Activated T-cell treated with anti-CD3 and anti-CD28 coated beads, Interleukin-2, amount 50 U/mL, for 48 hours (primary cell): ENCODE data around the gene ZNF587.
"Not testable (repeated sequence)": the region's sequence is repeated elsewhere in the genome, so short reads cannot be mapped to it uniquely, and the experiment has no call there.

Experiments
- DNase-seq, 2 experiments: peaks; one replicate each; pipeline ENCODE4 v3.0.0-alpha.2; 2020

Gene ZNF587

GRCh38 chr19:57823155-57823554 is 26.5 kb upstream of the ZNF587 start:
- not testable (repeated sequence) for DNase-seq

DNA sequence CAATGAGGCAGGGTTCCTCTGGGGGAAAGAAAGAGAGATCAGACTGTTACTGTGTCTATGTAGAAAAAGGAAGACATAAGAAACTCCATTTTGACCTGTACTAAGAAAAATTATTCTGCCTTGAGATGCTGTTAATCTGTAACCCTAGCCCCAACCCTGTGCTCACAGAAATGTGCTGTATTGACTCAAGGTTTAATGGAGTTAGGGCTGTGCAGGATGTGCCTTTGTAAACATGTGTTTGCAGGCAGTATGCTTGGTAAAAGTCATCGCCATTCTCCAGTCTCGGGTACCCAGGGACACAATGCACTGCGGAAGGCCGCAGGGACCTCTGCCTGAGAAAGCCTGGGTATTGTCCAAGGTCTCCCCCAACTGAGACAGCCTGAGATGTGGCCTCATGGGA is 26.1 kb upstream of the ZNF587 start:
- DNase-seq, result not testable (repeated sequence)

DNA sequence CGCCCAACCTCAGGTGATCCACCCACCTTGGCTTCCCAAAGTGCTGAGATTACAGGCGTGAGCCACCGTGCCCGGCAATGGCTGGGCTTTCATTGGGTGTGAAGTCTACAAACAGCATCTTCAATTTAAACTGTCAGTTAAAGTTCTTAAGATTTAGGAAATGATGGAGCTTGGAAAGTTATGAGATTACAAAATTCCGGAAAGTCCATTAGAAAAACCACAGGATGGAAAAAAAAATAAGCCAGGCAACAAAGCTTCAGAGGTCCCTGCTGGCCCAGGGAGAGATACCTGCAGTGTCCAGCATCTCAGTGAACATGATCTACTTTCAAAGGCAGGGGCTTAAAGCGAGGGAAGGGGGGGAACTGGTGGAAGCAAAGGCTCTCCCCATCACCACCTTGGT is 24.1 kb upstream of the ZNF587 start:
- DNase-seq, result no peak

DNA sequence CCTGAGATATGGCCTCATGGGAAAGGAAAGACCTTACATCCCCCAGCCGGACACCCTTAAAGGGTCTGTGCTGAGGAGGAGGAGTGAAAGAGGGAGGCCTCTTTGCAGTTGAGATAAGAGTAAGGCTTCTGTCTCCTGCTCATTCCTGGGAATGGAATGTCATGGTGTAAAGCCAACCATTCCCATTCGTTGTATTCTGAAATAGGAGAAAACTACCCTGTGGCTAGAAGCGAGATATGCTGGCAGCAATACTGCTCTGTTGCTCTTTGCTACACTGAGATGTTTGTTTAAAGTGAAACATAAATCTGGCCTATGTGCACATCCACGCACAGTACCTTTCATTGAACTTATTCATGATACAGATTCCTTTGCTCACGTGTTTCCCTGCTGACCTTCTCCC is 20.3 kb upstream of the ZNF587 start:
- DNase-seq, result no peak

DNA sequence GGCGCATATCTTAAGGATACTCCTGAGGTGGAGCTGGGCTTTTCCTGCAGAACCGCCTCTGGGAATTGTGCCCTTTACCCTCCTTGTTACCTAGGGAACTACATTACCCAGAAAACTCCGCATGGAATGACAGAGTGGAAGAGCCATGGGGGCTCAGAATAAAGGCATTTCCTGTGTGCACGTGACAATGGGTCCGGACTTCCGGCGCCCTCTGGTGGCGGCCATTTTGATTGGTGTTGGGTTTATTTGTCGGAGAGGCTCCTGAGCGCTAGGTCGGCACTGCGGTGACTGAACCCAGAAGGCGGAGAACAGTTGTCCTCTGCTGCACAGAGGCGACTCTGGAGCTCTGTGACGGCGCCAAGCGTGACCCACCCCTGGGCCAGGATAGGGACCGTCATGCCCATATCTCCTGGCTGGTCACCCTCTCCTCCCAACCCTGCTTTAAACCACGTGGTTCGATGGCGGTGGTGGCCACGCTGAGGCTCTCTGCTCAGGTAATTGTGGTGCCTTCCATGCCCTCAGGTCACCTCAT is 19.5 kb upstream of the ZNF587 start, which contains the start of gene ZNF587B:
Gene ZNF587B, plus strand, starts transcription at position 229 of the 532 bp plus-strand sequence. Its CDS starts 230 bp downstream, at position 459.
- peak; percentile 55 to 62 for DNase-seq

DNA sequence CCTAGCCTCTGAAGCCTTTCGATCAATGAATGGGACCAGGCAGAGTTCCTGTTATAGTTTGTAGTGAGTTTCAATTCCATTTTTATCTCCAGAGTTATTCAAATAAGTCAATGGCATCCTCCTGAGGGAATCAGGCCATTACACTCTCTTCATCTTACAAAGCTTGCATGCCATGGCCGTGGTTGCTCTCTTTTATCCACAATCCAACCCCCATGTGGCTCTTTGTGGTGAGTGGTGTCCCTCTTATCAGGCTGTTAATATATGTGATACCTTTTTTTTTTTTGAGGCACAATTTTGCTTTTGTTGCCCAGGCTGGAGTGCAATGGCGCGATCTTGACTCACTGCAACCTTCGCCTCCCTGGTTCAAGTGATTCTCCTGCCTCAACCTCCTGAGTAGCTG is 12.7 kb upstream of the ZNF587 start:
- DNase-seq, result not testable (repeated sequence)

- not testable (repeated sequence) for DNase-seq
Observed at GRCh38 chr19:57838622-57839191, 11.0 kb upstream of the ZNF587 start.

- no peak for DNase-seq
Observed at GRCh38 chr19:57841122-57841763, 8.4 kb upstream of the ZNF587 start.

- DNase-seq, result not testable (repeated sequence)
Observed at GRCh38 chr19:57847164-57847563, 2.5 kb upstream of the ZNF587 start.

GRCh38 chr19:57849162-57849665 is 445 bp upstream of the ZNF587 start:
- DNase-seq, result not testable (repeated sequence)

- peak; percentile 27 to 28 for DNase-seq
Observed at GRCh38 chr19:57850553-57851017, 926 bp downstream of the ZNF587 start.

DNA sequence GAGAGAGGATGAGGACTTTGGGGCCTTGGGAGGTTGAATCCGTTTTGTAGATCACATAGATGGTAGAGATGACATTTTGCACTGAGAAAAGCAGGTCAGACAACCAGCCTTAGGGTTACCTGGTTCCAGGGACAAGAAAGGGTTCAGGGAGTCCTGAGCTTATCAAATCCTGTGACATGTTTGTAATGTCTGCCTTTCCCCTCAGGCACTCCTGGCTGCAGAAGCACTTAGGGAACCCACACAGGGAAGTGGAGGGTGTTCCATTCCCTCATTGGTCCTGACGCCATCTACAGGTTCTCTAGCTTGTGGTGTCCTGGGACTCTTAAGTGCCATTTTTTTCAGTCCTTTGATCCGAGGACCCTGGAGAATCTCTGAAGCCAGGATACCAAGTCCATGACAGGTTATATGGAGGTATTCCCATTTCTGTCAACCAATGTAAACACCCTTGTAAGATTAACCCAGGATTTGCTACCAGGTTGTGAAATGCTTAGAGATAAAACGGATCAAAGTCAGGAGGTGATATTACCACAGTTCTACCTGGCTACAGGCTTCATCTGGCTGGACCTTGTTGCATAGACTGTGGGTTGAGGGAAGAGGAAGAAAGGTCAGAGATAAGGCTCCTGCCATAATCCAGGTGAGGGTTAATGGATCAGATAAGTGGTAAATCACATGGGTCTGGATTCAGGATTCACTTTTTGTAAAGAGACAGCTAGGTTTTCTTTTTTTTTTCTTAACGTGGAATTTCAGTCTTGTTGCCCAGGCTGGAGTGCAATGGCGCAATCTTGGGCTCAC is 2.3 kb downstream of the ZNF587 start:
- DNase-seq, result not testable (repeated sequence)

- not testable (repeated sequence) for DNase-seq
Observed at GRCh38 chr19:57854117-57854516, 4.5 kb downstream of the ZNF587 start.

DNA sequence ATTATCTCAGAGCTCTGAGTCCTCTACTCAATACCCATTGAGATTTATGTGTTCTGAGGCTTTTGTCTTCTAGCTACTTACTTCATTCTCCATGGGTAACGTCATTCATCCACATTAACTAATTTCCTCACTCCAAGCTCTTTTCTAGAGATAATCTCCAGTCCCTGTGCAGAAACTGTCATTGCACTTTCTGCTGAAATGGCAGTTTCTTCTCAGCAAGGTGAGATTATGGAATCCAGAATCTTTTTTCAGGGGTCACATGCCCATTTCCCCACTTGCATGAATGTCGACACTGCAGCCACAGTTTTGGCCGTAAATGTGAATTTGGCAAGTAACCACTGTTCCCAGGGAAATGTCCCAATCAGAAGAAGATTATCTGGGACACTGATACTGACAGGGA is 12.7 kb downstream of the ZNF587 start:
- not testable (repeated sequence) for DNase-seq

DNA sequence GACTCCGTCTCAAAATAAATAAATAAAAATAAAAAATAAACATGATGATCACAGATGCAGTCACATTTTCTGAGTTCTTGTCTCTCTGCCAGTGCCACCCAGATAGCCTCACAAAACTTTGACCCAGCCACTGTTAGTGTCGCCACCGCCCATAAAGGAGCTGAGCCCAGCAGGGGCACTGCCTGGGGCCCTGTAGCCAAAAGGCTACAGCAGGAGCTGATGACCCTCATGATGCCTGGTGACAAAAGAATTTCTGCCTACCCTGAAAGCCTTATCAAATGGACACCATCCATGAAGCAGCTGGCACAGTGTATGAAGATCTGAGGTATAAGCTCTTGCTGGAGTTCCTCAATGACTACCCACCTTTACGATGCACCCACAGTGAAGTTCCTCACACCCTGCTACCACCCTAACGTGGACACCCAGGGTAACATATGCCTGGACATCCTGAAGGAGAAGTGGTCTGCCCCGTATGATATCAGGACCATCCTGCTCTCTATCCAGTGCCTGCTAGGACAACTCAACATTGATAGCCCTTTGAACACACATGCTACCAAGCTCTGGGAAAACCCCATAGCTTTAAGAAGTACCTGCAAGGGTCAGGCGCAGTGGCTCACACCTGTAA is 18.3 kb downstream of the ZNF587 start:
- DNase-seq, result no peak

GRCh38 chr19:57869655-57870054 is 20.0 kb downstream of the ZNF587 start:
- not testable (repeated sequence) for DNase-seq

GRCh38 chr19:57870225-57870624 is 20.6 kb downstream of the ZNF587 start:
- no peak for DNase-seq

- no peak for DNase-seq
Observed at GRCh38 chr19:57872450-57872849, 22.8 kb downstream of the ZNF587 start.

GRCh38 chr19:57873883-57874799 is 24.5 kb downstream of the ZNF587 start:
- DNase-seq, result not testable (repeated sequence)

DNA sequence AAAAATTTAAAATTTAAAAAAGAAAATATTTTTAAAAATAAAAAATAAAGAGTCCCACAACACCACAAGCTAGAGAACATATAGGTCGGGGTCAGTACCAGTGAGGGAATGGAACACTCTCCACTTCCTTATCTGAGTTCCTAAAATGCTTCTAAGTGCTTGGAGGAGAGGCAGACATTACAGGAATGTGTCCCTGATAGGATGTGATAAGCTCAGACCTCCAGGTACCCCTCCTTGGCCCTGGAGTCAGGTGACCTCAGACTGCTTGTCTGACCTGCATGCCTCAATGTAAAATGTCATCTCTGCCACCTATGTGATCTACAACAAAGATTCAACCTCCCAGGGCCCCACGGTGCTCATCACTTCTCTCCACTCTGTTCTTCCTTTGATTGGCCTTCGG is 36.4 kb downstream of the ZNF587 start:
- DNase-seq, result no peak

- DNase-seq, result no peak
Observed at GRCh38 chr19:57887195-57887941, 37.7 kb downstream of the ZNF587 start.
